Vagina (tissue), 2 donors: ENCODE results near the gene GASK1B.

Experiments used
- POLR2A ChIP-seq, 2 donors: fragments of 450-650 bp; IDR thresholded peaks; one replicate each; pipeline ENCODE4 v1.6.1; 2017; ENCODE audit warnings: antibody characterized with exemption in 2 of 2, mild to moderate bottlenecking in 2 of 2, moderate library complexity in 2 of 2
- TF ChIP-seq, protein P1 (sequence below), 3 experiments: fragments of 450-650 bp in 2 of 3; fragments of 200-600 bp in 1 of 3; sonication (generic) in 1 of 3; IDR thresholded peaks; one replicate each; pipeline ENCODE4 v1.5.1; 2017 to 2019; ENCODE audit warnings: antibody characterized with exemption in 3 of 3, mild to moderate bottlenecking in 2 of 3, moderate library complexity in 2 of 3

DNA sequence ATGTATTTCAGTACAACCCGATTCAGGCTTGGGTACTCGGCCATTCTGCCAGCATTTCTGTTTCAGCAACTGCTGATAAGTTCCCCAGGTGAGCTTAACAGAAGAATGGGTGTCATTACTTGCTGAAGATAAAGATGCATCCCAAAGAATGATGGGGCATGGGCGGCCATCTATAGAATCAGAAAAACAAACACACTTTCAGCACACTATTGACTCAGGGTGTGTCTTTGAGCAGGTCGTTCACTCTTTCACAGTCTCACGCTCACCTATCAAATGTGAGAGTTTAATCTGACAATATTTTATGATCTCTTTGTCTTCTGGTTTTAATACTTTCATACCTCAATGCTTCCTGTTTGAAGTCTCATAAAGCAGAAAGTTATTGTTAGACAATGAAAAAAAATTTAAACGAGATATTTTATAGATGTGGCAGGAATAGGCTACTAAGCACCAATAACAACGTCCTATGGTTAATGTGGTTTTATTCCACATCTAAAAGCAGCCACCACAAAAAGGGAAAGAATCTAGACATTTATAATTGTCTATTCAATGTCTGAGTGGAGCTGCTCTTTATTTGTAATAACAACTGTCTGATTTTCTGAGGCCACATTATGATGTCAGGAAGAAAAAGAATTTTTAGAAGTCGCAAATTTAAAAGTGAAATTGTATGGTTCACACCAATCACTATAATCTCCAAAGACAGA is 17.0 kb downstream of the GASK1B start:
- TF ChIP-seq, protein P1, sequence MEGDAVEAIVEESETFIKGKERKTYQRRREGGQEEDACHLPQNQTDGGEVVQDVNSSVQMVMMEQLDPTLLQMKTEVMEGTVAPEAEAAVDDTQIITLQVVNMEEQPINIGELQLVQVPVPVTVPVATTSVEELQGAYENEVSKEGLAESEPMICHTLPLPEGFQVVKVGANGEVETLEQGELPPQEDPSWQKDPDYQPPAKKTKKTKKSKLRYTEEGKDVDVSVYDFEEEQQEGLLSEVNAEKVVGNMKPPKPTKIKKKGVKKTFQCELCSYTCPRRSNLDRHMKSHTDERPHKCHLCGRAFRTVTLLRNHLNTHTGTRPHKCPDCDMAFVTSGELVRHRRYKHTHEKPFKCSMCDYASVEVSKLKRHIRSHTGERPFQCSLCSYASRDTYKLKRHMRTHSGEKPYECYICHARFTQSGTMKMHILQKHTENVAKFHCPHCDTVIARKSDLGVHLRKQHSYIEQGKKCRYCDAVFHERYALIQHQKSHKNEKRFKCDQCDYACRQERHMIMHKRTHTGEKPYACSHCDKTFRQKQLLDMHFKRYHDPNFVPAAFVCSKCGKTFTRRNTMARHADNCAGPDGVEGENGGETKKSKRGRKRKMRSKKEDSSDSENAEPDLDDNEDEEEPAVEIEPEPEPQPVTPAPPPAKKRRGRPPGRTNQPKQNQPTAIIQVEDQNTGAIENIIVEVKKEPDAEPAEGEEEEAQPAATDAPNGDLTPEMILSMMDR (IDR thresholded peaks at IDR 0.05), result no peak
- no peak for TF ChIP-seq POLR2A (IDR thresholded peaks at IDR 0.05)
